Measurements from ENCODE around the gene RGMA. TPM values are rescaled to one million over a fixed set of nuclear protein-coding genes. Genes with fewer than 3 reads are reported as not detected.

RGMA gene
- total RNA-seq, 1 experiment from 2014 or later = 5.5 TPM

DNA sequence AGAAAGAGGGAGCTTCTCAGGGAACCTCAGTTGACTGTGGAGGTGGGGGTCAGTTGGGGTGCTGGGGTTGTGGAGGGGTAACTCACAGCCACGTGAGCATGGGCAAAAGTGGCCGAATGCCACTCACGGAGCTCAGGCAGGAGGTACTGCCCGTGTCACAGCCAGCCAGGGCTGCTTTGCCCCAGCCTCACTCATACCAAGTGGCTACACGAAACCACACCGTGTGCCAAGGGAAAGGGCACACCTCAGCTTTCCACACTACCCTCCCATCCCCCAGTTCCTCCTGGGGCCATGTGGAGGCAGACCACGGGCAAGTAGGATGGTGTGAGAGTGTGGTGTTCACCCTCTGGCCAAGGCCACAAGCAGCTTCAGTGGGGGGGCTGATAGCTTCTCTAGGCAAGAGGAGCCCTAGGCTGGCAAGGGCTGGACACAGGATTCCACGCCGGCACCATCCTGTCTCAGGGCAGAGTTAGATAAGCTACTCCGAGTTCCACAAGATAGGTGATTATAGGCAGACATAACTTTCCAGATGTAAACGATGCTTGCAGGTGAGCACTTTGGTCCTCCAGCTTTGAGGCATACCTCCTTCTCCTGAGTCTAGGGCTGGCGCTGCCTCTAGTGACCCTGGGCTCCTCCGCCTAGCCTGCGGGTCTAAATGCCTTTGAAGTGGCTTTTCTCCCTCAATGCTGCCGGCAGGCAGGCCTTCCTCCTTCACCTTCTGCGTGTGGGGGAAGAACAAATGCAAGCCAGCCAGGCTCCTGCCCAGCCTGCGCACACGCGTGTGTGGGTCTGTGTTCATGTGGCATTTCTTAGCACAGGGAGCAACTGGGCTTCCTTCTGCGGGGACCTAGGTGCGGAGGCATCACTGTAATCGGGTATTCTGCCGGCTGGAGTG, 25.0 kb downstream of the RGMA start:
- no TSS peak for BruUV-seq (replicated peaks)
- H3K27me3 ChIP-seq (ENCODE audit: insufficient read depth, low read length) = no peaks in the 10 kb centered on the region
- intact Hi-C loops (cut with micrococcal nuclease) = no loop called here
- H3K4me1 ChIP-seq (ENCODE audit: control insufficient read depth in 1 of 2, insufficient read depth in 2 of 2, low read length in 2 of 2) = peaks cover 9 to 19% of the 10 kb centered on the region in 2 experiments
- H3K9ac ChIP-seq (ENCODE audit: low read length) = no peak overlapping the region
- no peak for DNase-seq (ENCODE audit: low read depth, low spot score)
- H2AFZ ChIP-seq (ENCODE audit: low read depth, low read length, poor library complexity, severe bottlenecking) = no peak overlapping the region
- RAD21 ChIA-PET (ENCODE audit: low non-redundant PET in 1 of 2, low total read pairs in 2 of 2, uncharacterized antibody in 2 of 2, unreplicated experiment in 2 of 2) = no interaction called here
- H3K4me3 ChIP-seq (replicated peaks in 1 of 2; ENCODE audit: low read depth in 1 of 2, low read length in 2 of 2) = no peak overlapping the region
- H4K20me1 ChIP-seq (ENCODE audit: insufficient read depth) = no peaks in the 10 kb centered on the region
- no peaks in the 10 kb centered on the region for H3K79me2 ChIP-seq (ENCODE audit: insufficient read depth, low read length)
- CTCF ChIA-PET = no interaction called here
- H3K9me3 ChIP-seq (ENCODE audit: control insufficient read depth in 1 of 2, insufficient read depth in 1 of 2, low read depth in 1 of 2, low read length in 2 of 2) = no peaks in the 10 kb centered on the region
- no peak overlapping the region for H3K27ac ChIP-seq (ENCODE audit: low read depth, low read length)
- TF ChIP-seq, protein P1, sequence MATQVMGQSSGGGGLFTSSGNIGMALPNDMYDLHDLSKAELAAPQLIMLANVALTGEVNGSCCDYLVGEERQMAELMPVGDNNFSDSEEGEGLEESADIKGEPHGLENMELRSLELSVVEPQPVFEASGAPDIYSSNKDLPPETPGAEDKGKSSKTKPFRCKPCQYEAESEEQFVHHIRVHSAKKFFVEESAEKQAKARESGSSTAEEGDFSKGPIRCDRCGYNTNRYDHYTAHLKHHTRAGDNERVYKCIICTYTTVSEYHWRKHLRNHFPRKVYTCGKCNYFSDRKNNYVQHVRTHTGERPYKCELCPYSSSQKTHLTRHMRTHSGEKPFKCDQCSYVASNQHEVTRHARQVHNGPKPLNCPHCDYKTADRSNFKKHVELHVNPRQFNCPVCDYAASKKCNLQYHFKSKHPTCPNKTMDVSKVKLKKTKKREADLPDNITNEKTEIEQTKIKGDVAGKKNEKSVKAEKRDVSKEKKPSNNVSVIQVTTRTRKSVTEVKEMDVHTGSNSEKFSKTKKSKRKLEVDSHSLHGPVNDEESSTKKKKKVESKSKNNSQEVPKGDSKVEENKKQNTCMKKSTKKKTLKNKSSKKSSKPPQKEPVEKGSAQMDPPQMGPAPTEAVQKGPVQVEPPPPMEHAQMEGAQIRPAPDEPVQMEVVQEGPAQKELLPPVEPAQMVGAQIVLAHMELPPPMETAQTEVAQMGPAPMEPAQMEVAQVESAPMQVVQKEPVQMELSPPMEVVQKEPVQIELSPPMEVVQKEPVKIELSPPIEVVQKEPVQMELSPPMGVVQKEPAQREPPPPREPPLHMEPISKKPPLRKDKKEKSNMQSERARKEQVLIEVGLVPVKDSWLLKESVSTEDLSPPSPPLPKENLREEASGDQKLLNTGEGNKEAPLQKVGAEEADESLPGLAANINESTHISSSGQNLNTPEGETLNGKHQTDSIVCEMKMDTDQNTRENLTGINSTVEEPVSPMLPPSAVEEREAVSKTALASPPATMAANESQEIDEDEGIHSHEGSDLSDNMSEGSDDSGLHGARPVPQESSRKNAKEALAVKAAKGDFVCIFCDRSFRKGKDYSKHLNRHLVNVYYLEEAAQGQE (IDR thresholded peaks at IDR 0.05; ENCODE audit: low read depth) = no peak
- TF ChIP-seq ZNF274 (IDR thresholded peaks at IDR 0.05; ENCODE audit: low read depth, low read length) (no peak), ELF1 (IDR thresholded peaks at IDR 0.05; ENCODE audit: borderline replicate concordance, low read depth) (no peak), EGR1 (IDR thresholded peaks at IDR 0.05; ENCODE audit: low read depth) (no peak), EZH2phosphoT487 (IDR thresholded peaks at IDR 0.05; ENCODE audit: borderline replicate concordance) (no peak), EZH2 (IDR thresholded peaks at IDR 0.05) (no peak), FOSL1 (IDR thresholded peaks at IDR 0.05; ENCODE audit: low read depth) (no peak), POLR2AphosphoS5 (IDR thresholded peaks at IDR 0.05; ENCODE audit: low read depth, low read length) (no peak), CEBPB (IDR thresholded peaks at IDR 0.05; ENCODE audit: low read depth) (no peak), POLR2A (IDR thresholded peaks at IDR 0.05; ENCODE audit: borderline replicate concordance, extremely low read depth, insufficient read depth, insufficient read length) (no peak), YY1 (IDR thresholded peaks at IDR 0.05; ENCODE audit: extremely low read depth, insufficient replicate concordance, low read depth, low read length) (no peak)
- ATAC-seq = no peak
- POLR2A ChIA-PET = no interaction called here
- no peaks in the 10 kb centered on the region for H3K36me3 ChIP-seq (ENCODE audit: control insufficient read depth in 1 of 2, insufficient read depth in 2 of 2, low read length in 2 of 2)
- no peaks in the 10 kb centered on the region for H3K9me2 ChIP-seq (ENCODE audit: insufficient read depth)
- no peak overlapping the region for H3K4me2 ChIP-seq (ENCODE audit: low read length)
